ENCODE data around the gene TRIM24.
"Not testable (repeated sequence)": the region's sequence is repeated elsewhere in the genome, so short reads cannot be mapped to it uniquely, and the experiment has no call there.

The TRIM24 gene

GRCh38 chr7:138460649-138461607 lies 869 bp downstream of the TRIM24 start:
- peaks cover 19% of the 10 kb centered on the region for H3F3A ChIP-seq (ENCODE audit: insufficient read depth, low read length)
- DNase-seq: peak; percentile 81
- no peaks in the 10 kb centered on the region for H3K27me3 ChIP-seq (replicated peaks; ENCODE audit: insufficient read depth, low read length)
- H3K4me3 ChIP-seq (ENCODE audit: low read length): peak overlapping the region; percentile 97
- no peaks in the 10 kb centered on the region for H3K4me1 ChIP-seq (ENCODE audit: low read length)
- H4K20me1 ChIP-seq (ENCODE audit: insufficient read depth, low read length): 0 out of 2 replicates have a peak, but pooled peaks cover 4% of the 10 kb centered on the region
- H3K9ac ChIP-seq (ENCODE audit: low read length): peak overlapping the region; percentile 72
- no peaks in the 10 kb centered on the region; the same call in 1 of the 2 replicates for H3K36me3 ChIP-seq (replicated peaks; ENCODE audit: insufficient read depth, low read length)
- peak overlapping the region; percentile 55; the same call in 1 of the 2 replicates for H2AFZ ChIP-seq (ENCODE audit: low read length)
- no peaks in the 10 kb centered on the region for H3K9me3 ChIP-seq (replicated peaks; ENCODE audit: insufficient read depth, low read length)
- TF ChIP-seq EZH2 (optimal IDR thresholded peaks at IDR 0.05; ENCODE audit: low read depth, low read length) (no peak), EZH2phosphoT487 (IDR thresholded peaks at IDR 0.05; ENCODE audit: low read length) (no peak)
- TF ChIP-seq, protein P1, sequence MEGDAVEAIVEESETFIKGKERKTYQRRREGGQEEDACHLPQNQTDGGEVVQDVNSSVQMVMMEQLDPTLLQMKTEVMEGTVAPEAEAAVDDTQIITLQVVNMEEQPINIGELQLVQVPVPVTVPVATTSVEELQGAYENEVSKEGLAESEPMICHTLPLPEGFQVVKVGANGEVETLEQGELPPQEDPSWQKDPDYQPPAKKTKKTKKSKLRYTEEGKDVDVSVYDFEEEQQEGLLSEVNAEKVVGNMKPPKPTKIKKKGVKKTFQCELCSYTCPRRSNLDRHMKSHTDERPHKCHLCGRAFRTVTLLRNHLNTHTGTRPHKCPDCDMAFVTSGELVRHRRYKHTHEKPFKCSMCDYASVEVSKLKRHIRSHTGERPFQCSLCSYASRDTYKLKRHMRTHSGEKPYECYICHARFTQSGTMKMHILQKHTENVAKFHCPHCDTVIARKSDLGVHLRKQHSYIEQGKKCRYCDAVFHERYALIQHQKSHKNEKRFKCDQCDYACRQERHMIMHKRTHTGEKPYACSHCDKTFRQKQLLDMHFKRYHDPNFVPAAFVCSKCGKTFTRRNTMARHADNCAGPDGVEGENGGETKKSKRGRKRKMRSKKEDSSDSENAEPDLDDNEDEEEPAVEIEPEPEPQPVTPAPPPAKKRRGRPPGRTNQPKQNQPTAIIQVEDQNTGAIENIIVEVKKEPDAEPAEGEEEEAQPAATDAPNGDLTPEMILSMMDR (IDR thresholded peaks at IDR 0.05; ENCODE audit: low read length): no peak
- H3K9me2 ChIP-seq (replicated peaks; ENCODE audit: insufficient read depth, low read length): no peaks in the 10 kb centered on the region
- H3K27ac ChIP-seq (ENCODE audit: low read length): peak overlapping the region; percentile 88
- H3K4me2 ChIP-seq (ENCODE audit: low read depth, low read length): peak overlapping the region; percentile 86
- H3K79me2 ChIP-seq (ENCODE audit: low read length): peaks cover 51% of the 10 kb centered on the region

GRCh38 chr7:138463291-138463618 lies 3.2 kb downstream of the TRIM24 start:
- not testable (repeated sequence) for H3K9me2 ChIP-seq (replicated peaks; ENCODE audit: insufficient read depth, low read length); H3K27me3 ChIP-seq (replicated peaks; ENCODE audit: insufficient read depth, low read length); H3K4me3 ChIP-seq (ENCODE audit: low read length); H2AFZ ChIP-seq (ENCODE audit: low read length); H3K4me1 ChIP-seq (ENCODE audit: low read length); H3K27ac ChIP-seq (ENCODE audit: low read length); H4K20me1 ChIP-seq (ENCODE audit: insufficient read depth, low read length); DNase-seq; H3K36me3 ChIP-seq (replicated peaks; ENCODE audit: insufficient read depth, low read length); H3K9ac ChIP-seq (ENCODE audit: low read length); H3K9me3 ChIP-seq (replicated peaks; ENCODE audit: insufficient read depth, low read length); H3K4me2 ChIP-seq (ENCODE audit: low read depth, low read length)
- Histone ChIP-seq H3K79me2 (ENCODE audit: low read length) (peaks cover 74% of the 10 kb centered on the region), H3F3A (ENCODE audit: insufficient read depth, low read length) (peaks cover 19% of the 10 kb centered on the region)

- Histone ChIP-seq H3K9me2 (replicated peaks; ENCODE audit: insufficient read depth, low read length) (no peaks in the 10 kb centered on the region), H3K9me3 (replicated peaks; ENCODE audit: insufficient read depth, low read length) (no peaks in the 10 kb centered on the region), H3K4me3 (ENCODE audit: low read length) (no peak overlapping the region), H3K9ac (ENCODE audit: low read length) (no peak overlapping the region), H3K36me3 (replicated peaks; ENCODE audit: insufficient read depth, low read length) (no peaks in the 10 kb centered on the region; the same call in 1 of the 2 replicates), H4K20me1 (ENCODE audit: insufficient read depth, low read length) (0 out of 2 replicates have a peak, but pooled peaks cover 4% of the 10 kb centered on the region), H3K79me2 (ENCODE audit: low read length) (peaks cover 91% of the 10 kb centered on the region), H3K27me3 (replicated peaks; ENCODE audit: insufficient read depth, low read length) (no peaks in the 10 kb centered on the region), H3K4me2 (ENCODE audit: low read depth, low read length) (no peak overlapping the region), H3F3A (ENCODE audit: insufficient read depth, low read length) (peaks cover 19% of the 10 kb centered on the region), H2AFZ (ENCODE audit: low read length) (no peak overlapping the region), H3K4me1 (ENCODE audit: low read length) (no peaks in the 10 kb centered on the region), H3K27ac (ENCODE audit: low read length) (no peak overlapping the region)
- TF ChIP-seq EZH2 (optimal IDR thresholded peaks at IDR 0.05; ENCODE audit: low read depth, low read length): no peak
- no peak for TF ChIP-seq EZH2phosphoT487 (IDR thresholded peaks at IDR 0.05; ENCODE audit: low read length)
- DNase-seq: no peak
Measured at GRCh38 chr7:138465046-138465445, 5.0 kb downstream of the TRIM24 start.

DNA sequence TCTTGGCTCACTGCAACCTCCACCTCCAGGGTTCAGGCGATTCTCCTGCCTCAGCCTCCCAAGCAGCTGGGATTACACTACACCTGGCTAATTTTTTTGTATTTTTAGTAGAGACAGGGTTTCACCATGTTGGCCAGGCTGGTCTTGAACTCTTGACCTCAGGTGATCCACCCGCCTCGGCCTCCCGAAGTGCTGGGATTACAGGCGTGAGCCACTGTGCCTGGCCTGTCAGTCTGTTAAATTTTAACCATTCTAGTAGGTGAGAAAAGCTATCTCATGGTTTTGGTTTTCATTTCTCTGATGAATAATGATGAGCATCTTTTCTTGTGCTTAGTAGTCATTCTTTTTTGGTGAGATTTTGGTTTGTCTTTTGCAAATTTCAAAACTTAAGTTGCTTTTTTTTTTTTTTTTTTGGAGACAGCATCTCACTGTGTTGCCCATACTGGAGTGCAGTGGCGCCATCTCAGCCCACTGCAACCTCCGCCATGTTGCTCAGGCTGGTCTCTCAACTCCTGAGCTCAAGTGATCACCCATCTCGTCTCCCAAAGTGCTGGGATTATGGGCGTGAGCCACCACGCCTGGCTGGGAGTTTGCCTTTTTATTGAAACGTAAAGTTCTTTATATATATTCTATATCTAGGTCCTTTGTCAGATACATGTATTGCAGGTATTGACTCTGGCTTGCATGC lies 6.2 kb downstream of the TRIM24 start:
- not testable (repeated sequence) for H3K27me3 ChIP-seq (replicated peaks; ENCODE audit: insufficient read depth, low read length); H3F3A ChIP-seq (ENCODE audit: insufficient read depth, low read length); H3K9me2 ChIP-seq (replicated peaks; ENCODE audit: insufficient read depth, low read length); H3K9me3 ChIP-seq (replicated peaks; ENCODE audit: insufficient read depth, low read length); DNase-seq; H2AFZ ChIP-seq (ENCODE audit: low read length); H3K4me3 ChIP-seq (ENCODE audit: low read length); H3K4me1 ChIP-seq (ENCODE audit: low read length); H4K20me1 ChIP-seq (ENCODE audit: insufficient read depth, low read length); H3K9ac ChIP-seq (ENCODE audit: low read length); H3K4me2 ChIP-seq (ENCODE audit: low read depth, low read length); H3K27ac ChIP-seq (ENCODE audit: low read length); H3K36me3 ChIP-seq (replicated peaks; ENCODE audit: insufficient read depth, low read length)
- peaks cover 99% of the 10 kb centered on the region for H3K79me2 ChIP-seq (ENCODE audit: low read length)

Measured in MM.1S (cell line).